Thyroid gland (tissue), 4 donors: Measurements from ENCODE around the gene LRRK2. TPM values are rescaled to one million over a fixed set of nuclear protein-coding genes. Genes with fewer than 3 reads are reported as not detected.
A peak's percentile ranks its signal among the peaks of the same experiment; 100 is the strongest.

Experiments
- DNase-seq, 2 donors: peaks; one replicate each; pipeline ENCODE4 v3.0.0-alpha.2; 2019
- H3K27ac ChIP-seq, 3 donors: fragments of 200-600 bp; sonication (generic); 1 replicate in 2 of 3; 2 replicates in 1 of 3; pipeline ENCODE4 v1.5.1; 2016 to 2019; ENCODE audit warnings: mild to moderate bottlenecking in 1 of 3, moderate library complexity in 1 of 3
- H3K27me3 ChIP-seq: fragments of 200-600 bp; sonication (generic); one replicate; pipeline ENCODE4 v1.5.1; 2019
- H3K36me3 ChIP-seq, 2 donors: fragments of 200-600 bp; sonication (generic); one replicate each; pipeline ENCODE4 v1.5.1; 2016 to 2019
- H3K4me1 ChIP-seq, 2 donors: fragments of 200-600 bp; sonication (generic); one replicate each; pipeline ENCODE4 v1.5.1; 2017 to 2019
- H3K4me3 ChIP-seq, 3 donors: fragments of 200-600 bp; sonication (generic); replicated peaks in 1 of 3; 1 replicate in 2 of 3; 2 replicates in 1 of 3; pipeline ENCODE4 v1.5.1; 2016; ENCODE audit warnings: mild to moderate bottlenecking in 1 of 3
- H3K9me3 ChIP-seq: fragments of 200-600 bp; sonication (generic); one replicate; pipeline ENCODE4 v1.5.1; 2017
- CTCF ChIP-seq, 6 experiments: fragments of 200-600 bp in 3 of 6; fragments of 450-650 bp in 3 of 6; sonication (generic) in 3 of 6; IDR thresholded peaks; one replicate each; pipeline ENCODE4 v1.5.1; 2016 to 2019; ENCODE audit warnings: antibody characterized with exemption in 6 of 6, mild to moderate bottlenecking in 2 of 6, inconsistent platforms in 1 of 6, moderate library complexity in 1 of 6
- POLR2A ChIP-seq, 2 donors: fragments of 450-650 bp; IDR thresholded peaks; one replicate each; pipeline ENCODE4 v1.6.1; 2017; ENCODE audit warnings: antibody characterized with exemption in 2 of 2, mild to moderate bottlenecking in 2 of 2, moderate library complexity in 1 of 2
- WGBS, 2 donors: methylation state at CpG; one replicate each; pipeline ENCODE4 v1.1.5; 2017; 5-methylcytosine and 5-hydroxymethylcytosine counted together
- intact Hi-C: fragments of 100-400 bp; cut with DNase I; formaldehyde crosslinking; loops from one replicate; pipeline ENCODE4 v1.15.1; 2023
- total RNA-seq, 4 donors: library from RNA; depleted of rRNA; stranded (reverse); fragments of >200 nt; gene quantifications; one replicate each; pipeline ENCODE4 v1.2.3, GENCODE V29; 2016

LRRK2 gene
- total RNA-seq, 4 donors from 2014 or later: 11.0 to 27.6 (median 21.1) TPM

DNA sequence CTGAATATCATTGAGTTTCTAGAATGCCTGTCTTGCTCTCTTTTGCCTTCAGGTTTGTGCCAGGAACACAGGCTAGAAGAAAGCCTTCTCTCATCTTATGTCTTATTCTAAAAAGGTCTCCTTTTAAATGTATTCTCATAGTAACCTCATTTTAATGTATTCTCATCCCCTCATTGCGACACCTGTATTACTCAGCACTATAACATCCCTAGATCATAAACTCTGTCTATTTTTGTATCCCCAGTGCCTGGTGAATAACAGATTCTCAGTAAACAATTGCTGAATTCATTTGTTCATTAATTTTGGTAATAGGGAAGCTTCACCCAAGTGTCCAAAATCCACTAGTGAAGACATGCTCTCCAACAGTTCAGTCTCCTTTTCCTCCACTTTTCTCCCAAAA lies 8.8 kb upstream of the LRRK2 start:
- Histone ChIP-seq H3K36me3 (no peaks in the 10 kb centered on the region), H3K9me3 (no peaks in the 10 kb centered on the region), H3K4me3 (no peak overlapping the region), H3K27ac (no peak overlapping the region), H3K4me1 (peaks cover 0 to 4% of the 10 kb centered on the region in 2 donors), H3K27me3 (no peaks in the 10 kb centered on the region)
- TF ChIP-seq CTCF (IDR thresholded peaks at IDR 0.05) (no peak), POLR2A (IDR thresholded peaks at IDR 0.05) (no peak)
- intact Hi-C loops: no loop called here
- no peak for DNase-seq
- WGBS, 2 donors: 95 to 100% methylated on average over 1 of the region's 1 CpG

DNA sequence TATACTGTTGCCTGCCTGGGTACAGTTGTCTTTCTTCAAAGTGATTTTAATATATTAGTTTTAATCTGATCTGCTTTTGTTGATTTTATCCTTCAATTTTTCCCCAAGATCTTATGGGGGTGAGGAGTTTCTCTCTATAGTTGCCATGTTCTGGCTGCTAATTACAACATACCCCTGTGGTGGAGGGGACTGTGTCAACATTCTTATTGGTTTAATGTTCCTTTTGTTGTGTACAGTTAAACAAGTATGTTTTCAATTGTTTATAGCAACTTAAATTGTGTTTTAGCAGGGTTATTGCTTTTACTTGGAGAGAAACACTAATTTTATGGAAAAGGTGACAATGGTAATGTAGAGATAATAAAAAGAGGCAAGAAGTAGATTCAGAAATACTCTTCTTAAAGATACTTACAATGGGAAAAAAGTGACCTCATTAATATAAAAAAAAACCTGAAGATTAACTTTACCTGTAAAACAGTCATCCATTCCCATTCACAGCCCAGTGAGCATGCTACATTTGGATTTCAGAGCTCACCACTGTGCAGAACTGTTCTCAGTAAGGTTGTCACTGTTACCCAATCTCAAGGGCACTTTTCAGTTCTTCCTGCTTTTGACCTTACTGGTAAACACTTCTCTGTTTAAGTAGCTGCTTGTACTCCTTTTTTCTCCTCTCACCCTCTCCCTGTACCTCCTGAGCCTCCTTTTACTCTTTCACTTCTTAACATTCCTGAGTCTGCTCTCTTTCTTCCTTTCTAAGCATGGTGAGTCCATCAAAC lies 8.1 kb upstream of the LRRK2 start:
- TF ChIP-seq POLR2A (IDR thresholded peaks at IDR 0.05) (peak in 1 of 2 donors; percentile 8), CTCF (IDR thresholded peaks at IDR 0.05) (no peak)
- H3K4me3 ChIP-seq: no peak overlapping the region
- peak; percentile 7 to 23 for DNase-seq
- no peaks in the 10 kb centered on the region for H3K27me3 ChIP-seq
- peaks cover 0 to 4% of the 10 kb centered on the region in 2 donors for H3K4me1 ChIP-seq
- H3K27ac ChIP-seq: peak overlapping the region in 2 of 3 donors; percentile 8 to 11
- H3K9me3 ChIP-seq: no peaks in the 10 kb centered on the region
- intact Hi-C loops: no loop called here
- no peaks in the 10 kb centered on the region for H3K36me3 ChIP-seq

- Histone ChIP-seq H3K9me3 (no peaks in the 10 kb centered on the region), H3K36me3 (no peaks in the 10 kb centered on the region), H3K4me1 (peaks cover 0 to 4% of the 10 kb centered on the region in 2 donors), H3K27me3 (no peaks in the 10 kb centered on the region), H3K27ac (no peak overlapping the region), H3K4me3 (no peak overlapping the region)
- intact Hi-C loops: loop anchor here (10.0 kb wide), 1 partner anchor 65 kb away; no protein-coding TSS in a partner anchor
- DNase-seq: no peak
- TF ChIP-seq POLR2A (IDR thresholded peaks at IDR 0.05) (no peak), CTCF (IDR thresholded peaks at IDR 0.05) (no peak)
These were observed 5.0 kb upstream of the LRRK2 start for GRCh38 chr12:40219760-40220159.

GRCh38 chr12:40222247-40222646 lies 2.5 kb upstream of the LRRK2 start:
- no peak for TF ChIP-seq POLR2A (IDR thresholded peaks at IDR 0.05)
- TF ChIP-seq CTCF (IDR thresholded peaks at IDR 0.05): no peak
- WGBS, 2 donors: 86 to 90% methylated on average over 2 of the region's 2 CpGs
- no peaks in the 10 kb centered on the region for H3K9me3 ChIP-seq
- H3K27ac ChIP-seq: no peak overlapping the region
- no peaks in the 10 kb centered on the region for H3K4me1 ChIP-seq
- no peaks in the 10 kb centered on the region for H3K36me3 ChIP-seq
- intact Hi-C loops: loop anchor here (10.0 kb wide), 1 partner anchor 67 kb away; no protein-coding TSS in a partner anchor
- H3K27me3 ChIP-seq: no peaks in the 10 kb centered on the region
- H3K4me3 ChIP-seq: no peak overlapping the region
- no peak for DNase-seq

- TF ChIP-seq POLR2A (IDR thresholded peaks at IDR 0.05) (no peak), CTCF (IDR thresholded peaks at IDR 0.05) (no peak)
- Histone ChIP-seq H3K4me1 (no peaks in the 10 kb centered on the region), H3K27ac (peak overlapping the region in 1 of 3 donors; percentile 91), H3K4me3 (no peak overlapping the region), H3K27me3 (no peaks in the 10 kb centered on the region), H3K36me3 (no peaks in the 10 kb centered on the region), H3K9me3 (no peaks in the 10 kb centered on the region)
- intact Hi-C loops: loop anchor here (10.0 kb wide), 1 partner anchor 69 kb away; no protein-coding TSS in a partner anchor
- no peak for DNase-seq
These were observed 1.2 kb upstream of the LRRK2 start for GRCh38 chr12:40223646-40224045.
